Panc1 (cell line): ENCODE data around the gene EPHA3. TPM values are rescaled to one million over a fixed set of nuclear protein-coding genes. Genes with fewer than 3 reads are reported as not detected.

Source experiments
- ATAC-seq: fragments of 200-7000 bp; cut with Tn5 transposase; 2 replicates; pipeline ENCODE4 v1.9.1; 2020; ENCODE audit warnings: mild to moderate bottlenecking, moderate library complexity
- BruUV-seq: library from RNA; stranded (reverse); fragments of 400-500 nt; replicated peaks from 2 replicates; lab custom pipeline; 2021; lab: Mats Ljungman, UMichigan
- CTCF ChIA-PET: fragments of 300-600 bp; sonication (Branson Sonifier 250); formaldehyde crosslinking; loops from one replicate; lab custom pipeline; 2022; ENCODE audit warnings: antibody characterized with exemption; lab: Charles Lee
- POLR2A ChIA-PET: fragments of 300-600 bp; sonication (Branson Sonifier 250); formaldehyde crosslinking; loops from one replicate; lab custom pipeline; 2022; ENCODE audit warnings: antibody characterized with exemption; lab: Charles Lee
- DNase-seq: peaks from one replicate; pipeline ENCODE4 v3.0.0-alpha.2; 2010; ENCODE audit warnings: low read depth, low spot score
- H3K27ac ChIP-seq: 2 replicates; pipeline ENCODE4 v1.5.1; 2011; ENCODE audit warnings: mild to moderate bottlenecking, low read length, inconsistent platforms
- H3K27me3 ChIP-seq: fragments of 200-500 bp; sonication (Bioruptor generic); 2 replicates; pipeline ENCODE4 v1.6.0; 2014; ENCODE audit warnings: low read length, inconsistent platforms; ENCODE audit not compliant: control insufficient read depth, insufficient read depth
- H3K36me3 ChIP-seq: fragments of 200-500 bp; sonication (Bioruptor generic); 2 replicates; pipeline ENCODE4 v1.5.1; 2014; ENCODE audit warnings: inconsistent platforms, mild to moderate bottlenecking, low read length, moderate library complexity; ENCODE audit not compliant: control insufficient read depth, insufficient read depth
- H3K4me1 ChIP-seq: 2 replicates; pipeline ENCODE4 v1.5.1; 2011; ENCODE audit warnings: inconsistent platforms, mild to moderate bottlenecking, low read length, moderate library complexity; ENCODE audit not compliant: control insufficient read depth, insufficient read depth
- H3K4me3 ChIP-seq, 2 experiments: 2 replicates each; pipeline ENCODE4 v1.5.1; 2011 to 2012; ENCODE audit warnings: low read depth in 2 of 2, low read length in 2 of 2, mild to moderate bottlenecking in 2 of 2, inconsistent platforms in 1 of 2, moderate library complexity in 1 of 2
- H3K9me3 ChIP-seq: fragments of 200-500 bp; sonication (Bioruptor generic); 2 replicates; pipeline ENCODE4 v1.5.1; 2014; ENCODE audit warnings: low read depth, mild to moderate bottlenecking, inconsistent platforms, low read length, moderate library complexity; ENCODE audit not compliant: control insufficient read depth, insufficient read depth
- POLR2AphosphoS5 ChIP-seq: IDR thresholded peaks from 2 replicates; pipeline ENCODE4 v1.6.1; 2012; ENCODE audit warnings: mild to moderate bottlenecking, low read depth, low read length, moderate library complexity
- SIN3A ChIP-seq: IDR thresholded peaks from 2 replicates; pipeline ENCODE4 v1.6.1; 2012; ENCODE audit warnings: low read depth, mild to moderate bottlenecking, low read length, moderate library complexity, borderline replicate concordance; ENCODE audit not compliant: insufficient read depth
- TCF7L2 ChIP-seq: IDR thresholded peaks from 2 replicates; pipeline ENCODE4 v1.6.1; 2011; ENCODE audit warnings: mild to moderate bottlenecking, low read depth, low read length, inconsistent platforms
- in situ Hi-C: cut with HindIII; loops from 2 replicates; pipeline ENCODE4 v1.10.0; 2016; ENCODE audit warnings: low sequenced_read_pairs, low pct_unique_long_range_greater_than_20kb
- intact Hi-C: fragments of 100-400 bp; cut with micrococcal nuclease; formaldehyde crosslinking; loops from one replicate; pipeline ENCODE4 v1.10.0; 2022; ENCODE audit not compliant: unreplicated experiment
- total RNA-seq: library from RNA; stranded (reverse); gene quantifications from one replicate; pipeline ENCODE4 v1.2.1, GENCODE V29; 2021; ENCODE audit not compliant: unreplicated experiment
- TF ChIP-seq, protein P1 (sequence below), 2 experiments: IDR thresholded peaks; 2 replicates each; pipeline ENCODE4 v1.6.1; 2011 to 2012; ENCODE audit warnings: low read depth in 2 of 2, control low read depth in 1 of 2, low read length in 1 of 2, mild to moderate bottlenecking in 1 of 2, moderate library complexity in 1 of 2; ENCODE audit not compliant: insufficient read depth in 1 of 2
- TF ChIP-seq, protein P2 (sequence below): fragments of 450-650 bp; IDR thresholded peaks from 2 replicates; pipeline ENCODE4 v1.5.1; 2017; ENCODE audit warnings: mild to moderate bottlenecking

Gene EPHA3
- total RNA-seq, 1 experiment from 2014 or later = 0.05 TPM

- peaks cover 6% of the 10 kb centered on the region; the same call in 1 of the 2 replicates for H3K27me3 ChIP-seq
- no peaks in the 10 kb centered on the region; the same call in 1 of the 2 replicates for H3K4me1 ChIP-seq
- ATAC-seq = no peak
- no peak for DNase-seq
- H3K4me3 ChIP-seq = no peak overlapping the region
- CTCF ChIA-PET = no interaction called here
- POLR2A ChIA-PET = no interaction called here
- no TSS peak for BruUV-seq
- no peak overlapping the region for H3K27ac ChIP-seq
- intact Hi-C loops (no loop called here), in situ Hi-C loops (no loop called here)
- H3K9me3 ChIP-seq = no peaks in the 10 kb centered on the region
- H3K36me3 ChIP-seq = no peaks in the 10 kb centered on the region
- TF ChIP-seq POLR2AphosphoS5 = no peak
- TF ChIP-seq SIN3A = no peak
- TF ChIP-seq, protein P1, sequence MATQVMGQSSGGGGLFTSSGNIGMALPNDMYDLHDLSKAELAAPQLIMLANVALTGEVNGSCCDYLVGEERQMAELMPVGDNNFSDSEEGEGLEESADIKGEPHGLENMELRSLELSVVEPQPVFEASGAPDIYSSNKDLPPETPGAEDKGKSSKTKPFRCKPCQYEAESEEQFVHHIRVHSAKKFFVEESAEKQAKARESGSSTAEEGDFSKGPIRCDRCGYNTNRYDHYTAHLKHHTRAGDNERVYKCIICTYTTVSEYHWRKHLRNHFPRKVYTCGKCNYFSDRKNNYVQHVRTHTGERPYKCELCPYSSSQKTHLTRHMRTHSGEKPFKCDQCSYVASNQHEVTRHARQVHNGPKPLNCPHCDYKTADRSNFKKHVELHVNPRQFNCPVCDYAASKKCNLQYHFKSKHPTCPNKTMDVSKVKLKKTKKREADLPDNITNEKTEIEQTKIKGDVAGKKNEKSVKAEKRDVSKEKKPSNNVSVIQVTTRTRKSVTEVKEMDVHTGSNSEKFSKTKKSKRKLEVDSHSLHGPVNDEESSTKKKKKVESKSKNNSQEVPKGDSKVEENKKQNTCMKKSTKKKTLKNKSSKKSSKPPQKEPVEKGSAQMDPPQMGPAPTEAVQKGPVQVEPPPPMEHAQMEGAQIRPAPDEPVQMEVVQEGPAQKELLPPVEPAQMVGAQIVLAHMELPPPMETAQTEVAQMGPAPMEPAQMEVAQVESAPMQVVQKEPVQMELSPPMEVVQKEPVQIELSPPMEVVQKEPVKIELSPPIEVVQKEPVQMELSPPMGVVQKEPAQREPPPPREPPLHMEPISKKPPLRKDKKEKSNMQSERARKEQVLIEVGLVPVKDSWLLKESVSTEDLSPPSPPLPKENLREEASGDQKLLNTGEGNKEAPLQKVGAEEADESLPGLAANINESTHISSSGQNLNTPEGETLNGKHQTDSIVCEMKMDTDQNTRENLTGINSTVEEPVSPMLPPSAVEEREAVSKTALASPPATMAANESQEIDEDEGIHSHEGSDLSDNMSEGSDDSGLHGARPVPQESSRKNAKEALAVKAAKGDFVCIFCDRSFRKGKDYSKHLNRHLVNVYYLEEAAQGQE (IDR thresholded peaks at IDR 0.05; ENCODE audit: insufficient read depth in 1 of 2, low read depth in 2 of 2, low read length in 1 of 2) = no peak
- TF ChIP-seq TCF7L2 = no peak
- TF ChIP-seq, protein P2, sequence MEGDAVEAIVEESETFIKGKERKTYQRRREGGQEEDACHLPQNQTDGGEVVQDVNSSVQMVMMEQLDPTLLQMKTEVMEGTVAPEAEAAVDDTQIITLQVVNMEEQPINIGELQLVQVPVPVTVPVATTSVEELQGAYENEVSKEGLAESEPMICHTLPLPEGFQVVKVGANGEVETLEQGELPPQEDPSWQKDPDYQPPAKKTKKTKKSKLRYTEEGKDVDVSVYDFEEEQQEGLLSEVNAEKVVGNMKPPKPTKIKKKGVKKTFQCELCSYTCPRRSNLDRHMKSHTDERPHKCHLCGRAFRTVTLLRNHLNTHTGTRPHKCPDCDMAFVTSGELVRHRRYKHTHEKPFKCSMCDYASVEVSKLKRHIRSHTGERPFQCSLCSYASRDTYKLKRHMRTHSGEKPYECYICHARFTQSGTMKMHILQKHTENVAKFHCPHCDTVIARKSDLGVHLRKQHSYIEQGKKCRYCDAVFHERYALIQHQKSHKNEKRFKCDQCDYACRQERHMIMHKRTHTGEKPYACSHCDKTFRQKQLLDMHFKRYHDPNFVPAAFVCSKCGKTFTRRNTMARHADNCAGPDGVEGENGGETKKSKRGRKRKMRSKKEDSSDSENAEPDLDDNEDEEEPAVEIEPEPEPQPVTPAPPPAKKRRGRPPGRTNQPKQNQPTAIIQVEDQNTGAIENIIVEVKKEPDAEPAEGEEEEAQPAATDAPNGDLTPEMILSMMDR = no peak
Measured at GRCh38 chr3:89108291-89108550, 800 bp downstream of the EPHA3 start.

DNA sequence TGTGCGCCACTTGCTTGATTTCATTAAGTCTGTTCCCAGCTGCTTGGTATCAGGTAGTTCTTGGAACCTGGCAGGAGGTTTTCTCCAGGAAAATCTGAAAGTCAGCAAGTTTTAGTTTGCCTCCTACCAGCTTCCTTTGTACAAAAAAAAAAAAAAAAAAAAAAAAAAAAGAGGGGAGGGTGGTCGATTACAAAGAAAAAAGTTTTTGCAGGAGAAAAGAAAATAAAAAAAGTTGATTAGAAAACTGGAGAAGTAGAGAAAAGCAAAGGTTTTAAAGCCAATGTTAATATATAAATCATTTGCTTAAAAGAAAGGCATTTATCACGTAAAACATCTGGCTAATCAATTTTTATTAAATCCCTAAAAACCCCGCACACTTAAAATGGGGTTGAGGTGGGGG is 5.9 kb downstream of the EPHA3 start:
- Histone ChIP-seq H3K4me1 (no peaks in the 10 kb centered on the region), H3K4me3 (no peak overlapping the region), H3K27ac (no peak overlapping the region), H3K27me3 (peaks cover 6% of the 10 kb centered on the region; the same call in 1 of the 2 replicates), H3K9me3 (no peaks in the 10 kb centered on the region), H3K36me3 (no peaks in the 10 kb centered on the region)
- no peak for ATAC-seq
- no peak for DNase-seq
- TF ChIP-seq SIN3A = no peak
- TF ChIP-seq POLR2AphosphoS5 = no peak
- in situ Hi-C loops = no loop called here
- BruUV-seq = no TSS peak
- ChIA-PET CTCF (interaction anchor here (0.6 kb wide), 1 partner anchor 10 kb away, joined by 4 read pairs; no protein-coding TSS in a partner anchor), POLR2A (no interaction called here)
- intact Hi-C loops = loop anchor here (5.0 kb wide), 1 partner anchor 911 kb away; no protein-coding TSS in a partner anchor
